HCT116 (cell line): ENCODE data around the gene RTL10.

ENCODE experiments used
- POLR2A ChIP-seq: IDR thresholded peaks from 2 replicates; pipeline ENCODE4 v1.7.0; 2011; ENCODE audit warnings: borderline replicate concordance; ENCODE audit not compliant: insufficient read depth, insufficient read length; ENCODE audit errors: extremely low read depth
- SP1 ChIP-seq: IDR thresholded peaks from 2 replicates; pipeline ENCODE4 v1.6.1; 2012; ENCODE audit warnings: low read depth
- TF ChIP-seq, protein P1 (sequence below), 3 experiments: fragments of 200-600 bp in 1 of 3; sonication (generic) in 1 of 3; IDR thresholded peaks in 2 of 3; conservative IDR thresholded peaks in 1 of 3; 2 replicates each; pipeline ENCODE4 v1.5.1; 2012 to 2017; ENCODE audit warnings: low read depth in 2 of 3, low read length in 2 of 3, antibody characterized with exemption in 1 of 3, borderline replicate concordance in 1 of 3, control low read depth in 1 of 3, mild to moderate bottlenecking in 1 of 3, mixed read lengths in 1 of 3, mixed run types in 1 of 3, moderate library complexity in 1 of 3; ENCODE audit not compliant: insufficient read depth in 1 of 3
- TF ChIP-seq, protein P2 (sequence below): IDR thresholded peaks from 2 replicates; pipeline ENCODE4 v1.6.1; 2012
- TF ChIP-seq, protein P3 (sequence below): IDR thresholded peaks from 2 replicates; pipeline ENCODE4 v1.6.1; 2012

DNA sequence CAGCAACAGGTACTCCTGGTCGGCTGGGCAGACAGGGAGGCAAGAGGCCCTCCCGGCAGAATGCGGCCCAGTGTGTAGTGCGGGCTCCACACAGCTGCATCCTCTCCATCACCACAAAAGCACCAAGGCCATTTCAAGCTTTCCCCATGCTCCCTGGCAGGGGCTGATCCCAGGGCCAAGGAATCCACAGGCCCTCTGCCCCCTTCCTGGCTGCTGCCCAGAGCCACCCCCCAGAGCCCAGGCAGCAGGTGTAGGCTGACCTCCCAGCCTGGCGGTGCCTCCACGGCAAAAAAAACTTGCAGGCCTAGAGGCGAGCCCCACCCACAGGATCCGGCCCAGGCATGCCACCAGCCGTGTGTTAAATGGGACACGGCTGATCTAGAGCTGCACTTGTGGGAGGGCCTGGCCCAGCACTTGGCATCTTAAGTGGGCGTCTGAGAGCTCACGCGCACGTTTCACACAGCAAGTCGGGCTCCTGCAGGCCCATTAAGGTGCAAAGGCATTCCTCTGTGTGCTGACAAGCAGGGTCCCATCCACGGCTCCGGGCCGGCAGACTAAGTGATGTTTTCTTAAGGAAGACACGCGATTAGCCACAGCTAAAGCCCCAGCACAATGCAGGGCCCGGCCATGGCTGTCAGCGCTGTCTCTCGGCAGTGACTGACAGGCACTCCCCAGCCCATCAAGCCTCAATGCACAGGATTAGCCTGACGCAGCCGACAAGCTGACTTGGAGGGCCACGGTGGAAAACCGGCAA lies 19.8 kb upstream of the RTL10 start:
- TF ChIP-seq, protein P1, sequence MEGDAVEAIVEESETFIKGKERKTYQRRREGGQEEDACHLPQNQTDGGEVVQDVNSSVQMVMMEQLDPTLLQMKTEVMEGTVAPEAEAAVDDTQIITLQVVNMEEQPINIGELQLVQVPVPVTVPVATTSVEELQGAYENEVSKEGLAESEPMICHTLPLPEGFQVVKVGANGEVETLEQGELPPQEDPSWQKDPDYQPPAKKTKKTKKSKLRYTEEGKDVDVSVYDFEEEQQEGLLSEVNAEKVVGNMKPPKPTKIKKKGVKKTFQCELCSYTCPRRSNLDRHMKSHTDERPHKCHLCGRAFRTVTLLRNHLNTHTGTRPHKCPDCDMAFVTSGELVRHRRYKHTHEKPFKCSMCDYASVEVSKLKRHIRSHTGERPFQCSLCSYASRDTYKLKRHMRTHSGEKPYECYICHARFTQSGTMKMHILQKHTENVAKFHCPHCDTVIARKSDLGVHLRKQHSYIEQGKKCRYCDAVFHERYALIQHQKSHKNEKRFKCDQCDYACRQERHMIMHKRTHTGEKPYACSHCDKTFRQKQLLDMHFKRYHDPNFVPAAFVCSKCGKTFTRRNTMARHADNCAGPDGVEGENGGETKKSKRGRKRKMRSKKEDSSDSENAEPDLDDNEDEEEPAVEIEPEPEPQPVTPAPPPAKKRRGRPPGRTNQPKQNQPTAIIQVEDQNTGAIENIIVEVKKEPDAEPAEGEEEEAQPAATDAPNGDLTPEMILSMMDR (IDR thresholded peaks at IDR 0.05 in 2 of 3, conservative IDR thresholded peaks at IDR 0.05 in 1 of 3; ENCODE audit: borderline replicate concordance in 1 of 3, insufficient read depth in 1 of 3, low read depth in 2 of 3, low read length in 2 of 3) = no peak
- no peak for TF ChIP-seq POLR2A
- TF ChIP-seq, protein P2, sequence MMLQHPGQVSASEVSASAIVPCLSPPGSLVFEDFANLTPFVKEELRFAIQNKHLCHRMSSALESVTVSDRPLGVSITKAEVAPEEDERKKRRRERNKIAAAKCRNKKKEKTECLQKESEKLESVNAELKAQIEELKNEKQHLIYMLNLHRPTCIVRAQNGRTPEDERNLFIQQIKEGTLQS = no peak
- TF ChIP-seq SP1 = no peak
- TF ChIP-seq, protein P3, sequence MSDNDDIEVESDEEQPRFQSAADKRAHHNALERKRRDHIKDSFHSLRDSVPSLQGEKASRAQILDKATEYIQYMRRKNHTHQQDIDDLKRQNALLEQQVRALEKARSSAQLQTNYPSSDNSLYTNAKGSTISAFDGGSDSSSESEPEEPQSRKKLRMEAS = no peak
